Endothelial cell of umbilical vein (primary cell): ENCODE results near the gene PRDM7. TPM values are rescaled to one million over a fixed set of nuclear protein-coding genes. Genes with fewer than 3 reads are reported as not detected.

Experiments used
- BruUV-seq: library from RNA; stranded (reverse); fragments of 400-500 nt; replicated peaks from 2 replicates; lab custom pipeline; 2021; lab: Mats Ljungman, UMichigan
- CTCF ChIA-PET: fragments of 300-600, 350-600 bp; sonication (Branson Sonifier 250); formaldehyde crosslinking; loops from one replicate; lab custom pipeline; 2021; ENCODE audit warnings: antibody characterized with exemption, inconsistent platforms; lab: Charles Lee
- POLR2A ChIA-PET: fragments of 300-600, 350-600 bp; sonication (Branson Sonifier 250); formaldehyde crosslinking; loops from one replicate; lab custom pipeline; 2021; ENCODE audit warnings: antibody characterized with exemption, inconsistent platforms; lab: Charles Lee
- DNase-seq: peaks from one replicate; pipeline ENCODE4 v3.0.0-alpha.2; 2011; ENCODE audit warnings: low read depth, low spot score
- FAIRE-seq: peaks from 2 replicates; lab custom pipeline; 2011; peaks lifted over from hg19 to GRCh38; lab: Jason Lieb, UNC
- H2AFZ ChIP-seq: 2 replicates; pipeline ENCODE4 v1.6.0; 2012; ENCODE audit warnings: low read depth, low read length, control low read depth, inconsistent platforms
- H3K27ac ChIP-seq: 2 replicates; pipeline ENCODE4 v1.5.1; 2011; ENCODE audit warnings: low read depth, mild to moderate bottlenecking, control low read depth, low read length, moderate library complexity; ENCODE audit not compliant: insufficient read depth
- H3K27me3 ChIP-seq, 2 experiments: 2 replicates each; pipeline versions ENCODE4 v1.6.0 to v1.6.1; 2011; ENCODE audit warnings: low read length in 2 of 2, mixed read lengths in 1 of 2; ENCODE audit not compliant: control insufficient read depth in 2 of 2, insufficient read depth in 2 of 2
- H3K36me3 ChIP-seq, 2 experiments: 2 replicates in 1 of 2; 3 replicates in 1 of 2; pipeline ENCODE4 v1.5.1; 2011; ENCODE audit warnings: low read length in 2 of 2, mild to moderate bottlenecking in 1 of 2, moderate library complexity in 1 of 2; ENCODE audit not compliant: control insufficient read depth in 2 of 2, insufficient read depth in 2 of 2; ENCODE audit errors: extremely low read depth in 1 of 2
- H3K4me1 ChIP-seq: 3 replicates; pipeline ENCODE4 v1.5.1; 2011; ENCODE audit warnings: mild to moderate bottlenecking, low read length; ENCODE audit not compliant: control insufficient read depth, insufficient read depth; ENCODE audit errors: extremely low read depth
- H3K4me2 ChIP-seq: 2 replicates; pipeline ENCODE4 v1.6.1; 2011; ENCODE audit warnings: low read length, control low read depth, mixed read lengths; ENCODE audit not compliant: insufficient read depth
- H3K4me3 ChIP-seq, 3 experiments: fragments of 200-600 bp in 1 of 3; sonication (generic), shearing (Covaris generic) in 1 of 3; replicated peaks in 1 of 3; 2 replicates each; pipeline ENCODE4 v1.5.1; 2011 to 2016; ENCODE audit warnings: control low read depth in 3 of 3, low read length in 3 of 3, mild to moderate bottlenecking in 2 of 3, inconsistent platforms in 1 of 3, low read depth in 1 of 3, moderate library complexity in 1 of 3; ENCODE audit not compliant: insufficient read depth in 1 of 3
- H3K79me2 ChIP-seq: 2 replicates; pipeline ENCODE4 v1.6.0; 2012; ENCODE audit warnings: low read length, inconsistent platforms; ENCODE audit not compliant: control insufficient read depth, insufficient read depth
- H3K9ac ChIP-seq: replicated peaks from 2 replicates; pipeline ENCODE3; 2011; ENCODE audit warnings: low read length, control low read depth; ENCODE audit not compliant: insufficient read depth; ENCODE audit errors: extremely low read depth
- H3K9me1 ChIP-seq: replicated peaks from 3 replicates; pipeline ENCODE4 v1.6.0; 2011; ENCODE audit warnings: mild to moderate bottlenecking, low read length; ENCODE audit not compliant: control insufficient read depth, insufficient read depth; ENCODE audit errors: extremely low read depth
- H3K9me3 ChIP-seq: replicated peaks from 2 replicates; pipeline ENCODE4 v1.5.1; 2012; ENCODE audit warnings: low read length, inconsistent platforms; ENCODE audit not compliant: control insufficient read depth, insufficient read depth
- H4K20me1 ChIP-seq: replicated peaks from 2 replicates; pipeline ENCODE3; 2011; ENCODE audit warnings: mild to moderate bottlenecking, low read length; ENCODE audit not compliant: control insufficient read depth, insufficient read depth; ENCODE audit errors: extremely low read depth
- CTCF ChIP-seq, 2 donors: IDR thresholded peaks; 1 replicate in 1 of 2; 2 replicates in 1 of 2; pipeline ENCODE4 v1.5.1; 2011; ENCODE audit warnings: low read length in 2 of 2, mild to moderate bottlenecking in 2 of 2, moderate library complexity in 2 of 2, control low read depth in 1 of 2, inconsistent platforms in 1 of 2, low read depth in 1 of 2; ENCODE audit not compliant: insufficient read depth in 1 of 2; ENCODE audit errors: extremely low read depth in 1 of 2
- EZH2 ChIP-seq: IDR thresholded peaks from 2 replicates; pipeline ENCODE4 v1.6.1; 2012; ENCODE audit warnings: borderline replicate concordance, low read depth, mild to moderate bottlenecking, moderate library complexity, low read length, inconsistent platforms; ENCODE audit not compliant: severe bottlenecking
- FOS ChIP-seq: IDR thresholded peaks from 2 replicates; pipeline ENCODE4 v1.6.1; 2011; ENCODE audit warnings: mild to moderate bottlenecking, low read length, moderate library complexity, borderline replicate concordance; ENCODE audit not compliant: insufficient read depth
- GATA2 ChIP-seq: IDR thresholded peaks from 2 replicates; pipeline ENCODE4 v1.7.0; 2011; ENCODE audit warnings: low read depth, mild to moderate bottlenecking, moderate library complexity, mixed read lengths, low read length; ENCODE audit not compliant: insufficient read length, insufficient read depth
- JUN ChIP-seq: IDR thresholded peaks from 2 replicates; pipeline ENCODE4 v1.6.1; 2011; ENCODE audit warnings: borderline replicate concordance, low read depth; ENCODE audit not compliant: insufficient read length, insufficient read depth
- MAX ChIP-seq: IDR thresholded peaks from 2 replicates; pipeline ENCODE4 v1.6.1; 2011; ENCODE audit not compliant: insufficient read depth, insufficient read length
- MYC ChIP-seq: IDR thresholded peaks from one replicate; pipeline ENCODE4 v1.6.1; 2011; ENCODE audit warnings: mild to moderate bottlenecking, low read depth, low read length
- POLR2A ChIP-seq: IDR thresholded peaks from 2 replicates; pipeline ENCODE4 v1.6.1; 2012; ENCODE audit warnings: low read depth, mild to moderate bottlenecking, control low read depth, low read length
- POLR2AphosphoS5 ChIP-seq: IDR thresholded peaks from 2 replicates; pipeline ENCODE4 v1.6.1; 2012; ENCODE audit warnings: low read depth, mild to moderate bottlenecking, control low read depth, low read length, moderate library complexity; ENCODE audit not compliant: insufficient read depth
- dilution Hi-C: fragments of 300-500 bp; cut with MboI; formaldehyde crosslinking; loops from one replicate; pipeline ENCODE4 v1.15.0; 2019; ENCODE audit warnings: low sequenced_read_pairs; ENCODE audit not compliant: extremely low pct_ligation_motif_present
- intact Hi-C: fragments of 100-400 bp; cut with micrococcal nuclease; formaldehyde crosslinking; loops from one replicate; pipeline ENCODE4 v1.10.0; 2022
- polyA plus RNA-seq, 4 experiments: library from polyadenylated mRNA; depleted of rRNA in 3 of 4; stranded (reverse) in 3 of 4; unstranded in 1 of 4; fragments of >200 nt; gene quantifications; 2 replicates each; pipeline versions ENCODE4 v1.2.1 to v1.2.3, GENCODE V29; 2011 to 2012; ENCODE audit warnings: missing spikeins in 1 of 4
- total RNA-seq: library from RNA; stranded (reverse); gene quantifications from 2 replicates; pipeline ENCODE4 v1.2.3, GENCODE V29; 2021

The PRDM7 gene
- total and polyA plus RNA-seq, 2 donors (not counting 3 experiments of a cell fraction or from before 2014, with no cell fraction given) = not detected

GRCh38 chr16:90041896-90042473, 35.1 kb downstream of the PRDM7 start:
- POLR2A ChIA-PET = no interaction called here
- Histone ChIP-seq H3K4me2 (no peak overlapping the region), H3K9me3 (no peaks in the 10 kb centered on the region), H3K4me1 (peaks cover 3% of the 10 kb centered on the region), H3K27me3 (no peaks in the 10 kb centered on the region), H2AFZ (no peak overlapping the region), H3K9ac (no peak overlapping the region), H3K36me3 (peaks cover 6 to 35% of the 10 kb centered on the region in 2 experiments), H3K79me2 (no peaks in the 10 kb centered on the region), H3K27ac (no peak overlapping the region), H3K4me3 (no peak overlapping the region), H3K9me1 (no peaks in the 10 kb centered on the region), H4K20me1 (no peaks in the 10 kb centered on the region)
- FAIRE-seq (no peak), DNase-seq (no peak)
- TF ChIP-seq POLR2A (no peak), FOS (no peak), POLR2AphosphoS5 (no peak), JUN (no peak), GATA2 (no peak), MAX (no peak), EZH2 (no peak), MYC (no peak), CTCF (IDR thresholded peaks at IDR 0.05; ENCODE audit: extremely low read depth in 1 of 2, insufficient read depth in 1 of 2, low read depth in 1 of 2, low read length in 2 of 2) (no peak)
- intact Hi-C loops (no loop called here), dilution Hi-C loops (no loop called here)
- CTCF ChIA-PET = no interaction called here
- no TSS peak for BruUV-seq
